NCI-H2196 (cell line): ENCODE data around the gene RSAD1.

Experiments
- DNase-seq: peaks from one replicate; lab custom pipeline; 2025; ENCODE audit not compliant: unreplicated experiment; lab: John Stamatoyannopoulos, UW

Gene RSAD1

DNA sequence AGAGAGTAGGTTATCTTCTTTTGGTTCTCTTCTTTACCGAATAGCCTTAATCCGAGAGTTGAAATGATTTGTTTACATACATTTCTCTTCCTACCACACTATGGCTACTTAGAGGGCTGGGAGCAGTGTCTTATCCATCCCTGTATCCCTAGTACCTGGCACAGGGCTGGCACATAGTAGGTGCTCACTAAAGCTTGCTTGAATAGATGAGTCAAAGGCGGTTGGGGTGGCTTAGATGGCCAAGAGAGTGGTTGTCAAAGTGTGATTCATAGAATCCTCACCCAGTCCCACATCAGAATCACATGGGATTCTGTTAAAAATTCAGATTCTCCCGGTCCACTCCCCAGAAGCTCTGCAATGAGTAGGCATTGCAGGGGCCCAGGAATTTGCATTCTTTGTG lies 21.0 kb upstream of the RSAD1 start:
- DNase-seq = no peak

DNA sequence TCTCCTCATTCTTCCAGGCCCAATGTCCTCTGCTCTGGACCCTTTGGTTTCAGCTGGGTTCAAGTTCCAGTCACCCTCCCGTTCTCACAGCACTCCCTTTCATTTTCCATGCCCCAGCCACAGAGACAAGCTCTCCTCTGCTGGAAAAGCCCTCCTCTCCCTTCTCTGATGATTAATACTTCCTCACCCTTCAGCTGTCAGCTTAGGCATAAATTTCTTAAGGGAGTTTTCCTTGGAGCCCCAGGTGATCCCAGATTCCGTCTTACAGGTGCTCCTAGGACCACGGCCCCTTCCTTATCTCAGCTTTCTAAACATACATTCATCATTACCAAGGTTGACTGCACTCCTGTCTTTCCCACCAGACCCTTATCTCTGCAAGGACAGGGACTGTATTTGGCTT lies 20.4 kb upstream of the RSAD1 start:
- DNase-seq = no peak

DNA sequence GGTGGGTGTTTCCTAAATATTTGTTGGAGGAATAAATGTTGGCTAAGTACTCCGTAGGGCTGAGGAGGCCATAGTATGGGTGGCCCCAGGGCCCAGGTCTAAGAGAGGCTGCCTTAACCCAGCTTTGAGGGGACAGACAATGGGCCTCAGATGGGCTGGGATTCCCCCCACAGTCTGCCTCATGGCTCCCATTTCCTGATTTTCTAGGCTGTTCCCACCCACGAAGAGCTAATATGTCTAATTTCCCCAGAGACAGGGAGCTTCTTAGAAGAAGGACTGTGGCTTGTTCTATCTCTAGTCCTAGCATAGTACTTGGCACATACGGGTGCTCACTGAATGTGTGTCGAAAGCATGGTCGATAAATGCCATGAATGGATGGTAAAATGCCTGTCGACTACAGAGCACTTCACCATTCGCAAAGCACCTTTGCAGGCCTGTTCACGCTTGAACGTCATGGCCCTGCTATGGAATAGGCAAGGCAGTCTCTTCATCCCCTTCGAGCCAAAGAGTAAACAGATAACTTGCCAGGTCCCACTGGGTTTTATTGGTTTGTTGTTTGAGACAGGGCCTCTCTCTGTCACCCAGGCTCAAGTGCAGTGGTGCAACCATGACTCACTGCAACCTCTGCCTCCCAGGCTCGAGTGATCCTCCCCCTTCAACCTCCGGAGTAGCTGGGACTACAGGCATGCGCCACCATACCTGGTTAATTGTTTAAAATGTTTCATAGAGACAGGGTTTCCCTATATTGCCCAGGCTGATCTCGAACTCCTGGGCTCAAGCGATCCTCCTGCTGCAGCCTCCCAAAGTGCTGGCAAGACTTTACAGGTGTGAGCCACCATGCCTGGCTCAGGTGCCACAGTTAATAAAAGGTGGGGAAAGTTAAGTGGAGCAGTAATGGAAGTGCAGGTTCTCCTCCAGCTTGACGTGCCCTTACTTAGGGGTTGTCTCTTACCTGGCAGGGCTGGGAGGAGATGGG lies 19.7 kb upstream of the RSAD1 start:
- DNase-seq = peak; percentile 73

DNA sequence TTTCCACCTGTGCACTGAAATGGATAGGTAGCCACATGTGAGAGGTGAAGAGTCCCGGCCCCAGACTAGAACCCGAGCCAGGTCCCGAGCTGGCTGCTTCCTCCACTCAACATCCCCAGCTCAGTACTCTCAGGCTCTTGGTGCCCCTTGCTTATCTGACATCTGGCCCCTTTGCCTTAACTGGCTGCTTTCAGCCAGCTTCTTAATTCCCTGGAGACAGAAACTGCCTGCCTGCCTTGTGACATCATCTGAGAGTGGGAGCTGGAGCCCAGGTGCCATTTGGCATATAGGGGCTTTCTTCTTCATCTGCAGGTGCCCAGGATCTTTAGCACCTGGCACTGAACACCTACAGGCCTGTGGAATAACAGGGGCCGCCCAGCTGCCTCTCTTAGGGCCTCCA lies 18.9 kb upstream of the RSAD1 start:
- no peak for DNase-seq

DNA sequence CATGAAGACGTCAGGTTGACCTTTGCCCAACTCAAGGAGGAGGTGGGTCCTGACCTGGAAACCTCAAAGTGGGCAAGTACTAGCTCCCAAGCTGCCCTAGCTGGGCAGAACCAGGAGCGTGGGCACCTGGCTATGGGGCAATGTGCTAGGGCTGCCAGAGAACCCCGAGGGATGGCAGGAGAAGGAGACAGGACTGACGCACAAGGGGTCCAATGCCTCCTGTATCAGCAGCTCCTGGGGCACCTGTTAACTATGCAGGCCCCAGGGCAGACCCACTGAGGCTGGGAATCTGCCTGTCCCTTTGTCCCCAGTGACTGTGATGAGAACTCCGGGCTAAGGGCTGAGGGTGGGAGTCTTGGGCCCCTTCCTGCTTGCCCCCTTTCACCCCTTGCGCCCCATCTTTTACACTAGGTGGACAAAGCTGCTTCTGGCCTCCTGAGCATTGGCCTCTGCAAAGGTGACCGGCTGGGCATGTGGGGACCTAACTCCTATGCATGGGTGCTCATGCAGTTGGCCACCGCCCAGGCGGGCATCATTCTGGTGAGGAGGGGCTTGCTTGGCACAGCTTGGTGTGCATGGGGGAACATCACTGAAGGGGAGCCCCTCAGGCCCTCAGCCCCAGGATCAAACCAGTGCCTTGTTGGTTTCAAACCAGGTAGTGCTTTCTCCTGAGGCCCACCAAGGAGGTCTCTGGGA lies 17.7 kb upstream of the RSAD1 start:
- DNase-seq = no peak

DNA sequence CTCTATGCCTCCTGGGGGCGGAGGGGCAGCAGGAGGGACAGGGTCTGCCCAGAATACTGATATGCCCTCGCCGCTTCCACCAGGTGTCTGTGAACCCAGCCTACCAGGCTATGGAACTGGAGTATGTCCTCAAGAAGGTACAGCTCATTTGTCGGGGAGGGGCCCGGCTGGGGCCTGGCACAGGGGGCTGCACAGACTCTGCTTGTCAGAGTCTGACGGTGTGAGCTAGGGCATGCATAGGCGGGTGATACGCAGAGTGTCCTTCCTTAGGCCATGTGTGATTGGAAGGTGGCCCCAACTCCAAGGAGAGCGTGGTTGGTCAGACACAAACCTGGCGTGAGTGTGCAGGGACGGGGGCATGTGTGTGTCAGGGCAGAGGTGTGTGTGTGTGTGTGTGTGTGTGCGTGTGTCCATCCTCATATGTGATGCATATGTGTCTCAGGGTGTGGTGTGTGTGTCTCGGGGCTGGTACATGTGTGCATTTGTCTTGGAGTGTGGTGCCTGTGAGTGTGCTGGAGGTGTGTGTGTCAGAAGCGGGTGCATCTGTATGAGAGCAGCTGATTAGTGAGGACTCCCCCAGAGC lies 17.0 kb upstream of the RSAD1 start:
- no peak for DNase-seq

DNA sequence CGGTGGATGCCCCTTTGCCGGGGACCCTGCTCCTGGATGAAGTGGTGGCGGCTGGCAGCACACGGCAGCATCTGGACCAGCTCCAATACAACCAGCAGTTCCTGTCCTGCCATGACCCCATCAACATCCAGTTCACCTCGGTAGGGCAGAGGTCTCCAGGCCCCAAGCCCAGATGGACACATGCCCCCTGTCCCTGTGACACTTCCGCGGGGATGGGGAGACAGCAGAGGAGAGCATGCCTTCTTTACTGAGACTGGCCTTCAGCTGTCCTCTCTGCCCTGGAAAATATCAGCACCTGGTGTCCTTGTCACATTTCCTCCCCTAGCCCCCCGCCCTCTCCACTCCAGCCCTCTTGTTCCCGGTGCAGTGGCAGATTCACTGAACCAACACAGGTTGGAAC lies 16.2 kb upstream of the RSAD1 start:
- no peak for DNase-seq

DNA sequence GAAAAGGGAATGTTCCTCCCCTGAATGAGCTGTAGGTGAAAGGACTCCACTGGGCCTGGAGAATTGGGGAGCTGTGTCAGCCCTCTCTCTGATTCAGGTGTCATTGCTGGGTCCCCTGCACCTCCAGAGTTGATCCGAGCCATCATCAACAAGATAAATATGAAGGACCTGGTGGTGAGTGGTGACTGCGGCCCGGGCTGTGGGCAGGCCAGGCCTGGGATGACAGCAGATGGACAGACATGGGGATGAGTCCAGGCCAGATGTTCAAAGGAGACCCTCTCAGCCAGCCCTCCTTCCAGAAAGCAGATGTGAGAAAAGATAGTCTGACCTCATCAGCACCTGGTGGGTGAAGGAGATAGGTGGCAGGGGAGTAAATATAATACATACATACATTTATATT lies 14.5 kb upstream of the RSAD1 start:
- no peak for DNase-seq

DNA sequence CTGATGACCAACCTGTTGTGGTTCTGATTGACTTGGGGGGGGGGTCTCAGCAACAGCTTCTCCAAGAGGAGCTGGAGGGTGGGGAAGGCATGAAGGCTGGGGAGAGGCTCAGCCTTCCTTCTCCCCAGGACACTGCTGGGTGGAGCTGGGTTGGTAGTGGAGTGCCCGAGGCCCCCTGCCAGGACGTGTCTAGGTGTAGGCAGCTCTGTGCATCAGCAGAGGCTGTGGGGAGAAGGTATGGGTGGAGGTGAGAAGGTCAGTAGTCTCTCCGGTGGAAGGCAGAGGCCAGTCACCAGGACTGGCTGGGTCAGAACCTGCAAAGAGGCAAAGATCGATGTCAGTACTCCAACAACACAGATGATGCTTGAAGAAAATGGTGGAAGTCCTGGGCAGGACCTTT lies 13.9 kb upstream of the RSAD1 start:
- no peak for DNase-seq

DNA sequence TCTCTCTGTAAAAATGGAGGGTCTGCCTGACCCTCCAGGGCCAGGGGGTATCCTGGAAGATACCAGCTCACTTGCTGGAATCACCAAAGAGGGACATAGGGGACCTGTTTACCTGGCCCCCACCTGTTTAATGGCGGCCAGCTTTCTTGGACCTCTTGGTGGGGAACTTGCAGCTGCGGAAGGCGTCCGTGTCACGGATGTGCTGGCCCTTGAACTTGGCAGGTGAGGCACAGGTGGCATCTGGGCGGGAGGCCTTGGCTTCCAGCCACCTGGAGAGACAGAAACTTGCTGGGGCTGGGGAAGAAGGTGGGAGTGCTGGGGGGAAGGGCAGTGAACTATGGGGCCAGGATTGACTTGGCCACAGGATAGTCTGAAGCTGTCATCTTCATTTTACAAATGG lies 13.5 kb upstream of the RSAD1 start:
- DNase-seq = no peak

DNA sequence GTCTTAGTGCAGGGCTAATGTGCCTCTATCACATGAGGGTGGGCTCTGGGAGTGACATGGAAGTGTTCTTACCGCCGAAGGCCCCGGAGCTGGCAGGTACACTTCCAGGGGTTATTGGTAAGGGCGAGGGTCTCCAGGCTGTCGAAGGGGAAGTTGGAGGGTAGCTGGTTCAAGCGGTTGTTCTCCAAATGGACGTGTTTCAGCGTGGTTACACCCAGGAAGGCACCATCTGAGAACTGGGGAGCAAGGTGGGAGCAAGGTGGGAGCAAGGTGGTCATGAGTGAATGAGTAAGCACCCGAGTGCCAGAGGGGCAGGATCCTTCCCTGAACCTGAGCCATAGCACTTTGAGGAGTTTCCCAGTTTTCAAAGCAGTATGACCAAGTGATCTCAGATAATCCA lies 13.0 kb upstream of the RSAD1 start:
- DNase-seq = no peak

DNA sequence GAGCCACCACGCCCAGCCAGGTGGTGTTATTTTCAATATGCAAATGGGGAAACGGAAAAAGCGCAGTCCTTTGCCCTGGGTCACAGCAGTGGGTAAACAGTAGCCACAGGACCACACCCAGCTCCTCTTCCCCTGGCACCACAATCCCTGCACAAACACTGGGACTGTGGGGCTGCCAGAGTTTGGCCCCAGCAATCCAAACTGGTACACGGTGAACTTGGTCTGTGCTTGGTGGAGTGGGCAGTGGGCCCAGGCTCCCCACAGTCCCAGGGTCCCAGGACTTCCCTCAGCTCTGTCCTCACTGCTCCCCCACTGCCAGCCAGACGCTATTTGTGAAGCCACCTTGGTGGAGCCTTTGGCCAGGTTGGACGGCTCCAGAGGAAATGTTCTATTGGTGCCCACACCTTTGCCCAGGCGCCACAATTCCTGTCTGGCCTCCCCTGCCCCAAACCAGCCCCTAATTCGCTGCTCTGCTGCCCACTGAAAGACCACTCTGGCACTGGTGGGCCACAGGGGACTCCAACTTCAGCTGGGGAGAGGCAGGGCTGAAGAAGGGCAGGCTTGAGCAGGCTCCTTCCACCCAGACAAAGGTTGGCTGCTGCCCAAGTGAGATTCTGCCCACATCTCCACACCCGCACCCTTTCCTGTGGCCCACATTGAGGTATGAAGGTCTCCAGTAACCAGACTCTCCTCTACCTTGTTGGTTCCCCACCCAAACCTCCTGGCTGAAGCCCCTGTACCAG lies 12.1 kb upstream of the RSAD1 start:
- DNase-seq = no peak

DNA sequence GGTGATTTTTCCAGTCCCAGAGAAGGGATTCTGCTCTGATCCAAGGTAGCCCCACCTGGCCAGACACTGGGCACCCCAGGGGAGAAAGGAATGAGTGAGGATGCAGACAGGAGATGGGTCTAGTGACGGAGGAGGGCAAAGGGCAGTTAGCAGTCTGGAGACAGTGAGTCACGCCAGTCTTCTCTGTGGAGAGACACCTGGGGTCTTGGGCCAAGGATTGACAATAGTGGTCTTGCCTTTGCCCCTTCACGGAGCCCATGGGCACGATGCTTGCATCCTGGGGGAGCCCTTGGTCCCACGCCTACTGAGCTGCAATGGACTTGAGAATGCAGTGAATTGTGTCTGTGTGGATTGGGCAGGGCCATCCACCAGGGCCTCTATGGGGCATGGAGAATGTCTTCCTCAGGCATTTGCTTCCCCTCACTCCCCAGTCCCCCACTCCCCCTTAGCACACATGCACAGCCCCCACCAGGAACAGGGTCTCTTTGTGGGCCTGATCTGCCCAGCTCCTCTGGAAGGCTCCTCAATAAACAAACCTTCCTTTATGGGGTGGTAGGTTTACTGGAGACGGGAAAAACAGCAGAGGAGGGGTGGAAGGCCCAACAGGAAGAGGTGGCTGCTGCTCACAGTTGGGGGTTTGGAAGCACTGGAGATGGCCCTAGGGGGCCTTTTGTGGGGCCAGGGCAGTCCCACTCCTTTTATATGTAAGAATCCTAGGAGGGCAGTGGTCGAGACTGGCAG lies 11.4 kb upstream of the RSAD1 start:
- DNase-seq = no peak

DNA sequence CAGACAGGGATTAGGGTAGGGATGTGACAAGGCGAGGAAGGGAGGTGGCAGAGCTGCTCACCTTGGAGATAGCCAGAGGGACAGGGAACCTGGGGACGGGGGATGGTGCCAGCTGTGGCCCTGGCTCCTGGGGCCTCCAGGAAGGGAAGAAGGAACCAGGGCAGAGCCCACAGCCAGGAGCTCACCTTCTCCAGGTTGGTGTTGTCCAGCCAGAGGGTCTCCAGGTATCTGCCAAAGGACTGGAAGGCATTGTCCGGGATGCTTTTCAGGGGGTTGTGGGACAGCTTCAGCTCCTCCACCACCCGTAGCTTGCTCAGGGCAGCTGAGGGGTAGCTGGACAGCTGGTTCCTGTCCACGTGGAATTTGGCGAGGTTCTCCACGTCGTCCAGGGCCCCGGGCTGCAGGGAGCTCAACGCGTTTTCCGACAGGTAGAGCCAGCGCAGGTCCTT lies 10.8 kb upstream of the RSAD1 start:
- no peak for DNase-seq

DNA sequence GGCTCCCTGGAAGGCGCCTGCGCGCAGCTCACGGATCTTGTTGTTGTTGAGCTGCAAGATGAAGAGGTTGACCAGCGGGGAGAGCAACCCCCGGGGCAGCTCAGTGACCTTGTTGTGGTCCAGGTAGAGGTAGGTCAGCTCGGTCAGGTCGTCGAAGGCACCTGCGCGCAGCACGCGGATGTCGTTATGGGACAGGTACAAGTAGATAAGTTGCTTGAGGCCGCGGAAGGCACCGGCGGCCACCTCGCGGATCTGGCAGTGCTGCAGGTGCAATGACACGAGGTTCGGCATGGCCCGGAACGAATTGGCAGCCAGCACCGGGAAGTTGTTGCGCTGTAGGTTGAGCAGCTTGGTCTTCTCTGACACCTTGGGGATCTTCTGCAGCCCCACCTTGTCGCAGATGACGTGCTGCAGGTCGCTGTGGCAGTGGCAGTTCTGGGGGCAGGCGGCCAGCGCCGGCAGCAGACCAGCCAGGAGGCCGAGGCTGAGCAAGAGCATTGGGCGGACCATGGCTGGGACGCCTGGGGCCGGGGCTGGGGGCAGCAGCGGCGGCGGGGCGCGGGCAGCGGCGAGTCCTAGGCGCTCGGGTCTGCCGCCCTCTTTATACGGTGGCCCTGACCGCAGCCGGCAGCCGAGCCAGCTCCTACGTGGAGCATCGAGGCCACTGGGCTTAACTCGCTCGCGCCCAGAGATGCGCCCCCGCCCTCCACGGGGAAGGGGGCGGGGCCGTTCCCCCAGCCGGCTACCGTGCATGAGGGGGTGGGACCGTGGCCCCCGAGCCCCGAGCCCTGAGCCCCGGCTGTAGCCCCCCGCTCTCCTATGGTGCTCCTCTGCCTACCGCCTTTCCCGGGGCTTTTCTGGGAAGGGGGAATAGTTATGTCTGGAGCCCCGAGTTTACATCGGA lies 10.1 kb upstream of the RSAD1 start, which contains the start of gene CHAD:
Gene CHAD (minus strand): TSS at position 577 of the 904 bp plus-strand sequence. CDS start 67 bp downstream, at position 510.
- no peak for DNase-seq

DNA sequence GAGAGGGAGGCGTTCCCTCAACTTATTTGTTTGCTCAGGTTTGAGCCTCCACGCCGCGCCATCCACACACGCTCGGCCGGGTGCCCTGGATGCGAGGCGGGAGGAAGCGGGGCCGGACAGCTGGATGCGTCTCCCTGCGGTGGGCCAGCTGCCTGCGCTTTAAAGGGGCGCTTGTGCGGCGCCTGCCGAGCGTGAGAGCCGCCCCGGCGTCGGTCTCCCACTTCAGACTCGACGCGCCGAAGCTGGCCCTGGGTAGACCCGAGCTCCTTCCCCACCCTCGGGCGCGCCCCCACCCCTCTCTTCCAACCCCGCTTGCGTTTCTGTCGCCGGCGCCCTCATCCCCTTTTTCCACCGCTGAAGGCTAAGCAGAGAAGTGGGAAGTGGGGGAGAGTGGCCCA lies 9.5 kb upstream of the RSAD1 start:
- DNase-seq = no peak

DNA sequence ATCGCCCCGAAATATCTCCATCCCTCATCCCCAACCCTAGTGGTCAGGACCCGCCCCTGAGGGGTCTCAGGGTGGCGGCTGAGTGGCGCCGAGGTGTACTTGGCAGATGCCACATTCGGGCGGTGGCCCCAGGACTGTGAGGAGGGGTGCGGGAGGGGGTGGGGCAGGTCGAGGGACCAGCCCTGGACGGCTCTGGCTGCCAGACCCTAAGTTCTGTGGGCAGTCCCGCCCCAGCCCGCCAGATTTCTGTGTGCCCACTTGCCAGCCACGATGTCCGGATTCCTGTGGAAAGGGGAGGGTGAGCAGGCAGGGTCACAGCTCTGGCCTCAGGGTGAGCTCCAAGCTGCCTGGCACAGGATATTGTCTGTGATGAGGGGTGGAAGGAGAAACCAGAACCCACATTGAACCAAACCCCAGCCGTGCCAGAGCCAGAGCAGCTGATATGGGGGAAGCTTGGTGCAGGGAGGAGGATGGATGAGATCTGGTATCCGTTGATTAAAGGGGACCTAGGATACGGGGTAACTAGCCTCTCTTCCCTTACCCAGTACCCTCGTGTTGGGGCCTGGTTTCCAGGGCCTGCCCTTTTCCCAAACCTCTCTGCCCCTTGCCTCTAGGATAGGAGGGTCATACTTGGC lies 8.9 kb upstream of the RSAD1 start:
- no peak for DNase-seq

DNA sequence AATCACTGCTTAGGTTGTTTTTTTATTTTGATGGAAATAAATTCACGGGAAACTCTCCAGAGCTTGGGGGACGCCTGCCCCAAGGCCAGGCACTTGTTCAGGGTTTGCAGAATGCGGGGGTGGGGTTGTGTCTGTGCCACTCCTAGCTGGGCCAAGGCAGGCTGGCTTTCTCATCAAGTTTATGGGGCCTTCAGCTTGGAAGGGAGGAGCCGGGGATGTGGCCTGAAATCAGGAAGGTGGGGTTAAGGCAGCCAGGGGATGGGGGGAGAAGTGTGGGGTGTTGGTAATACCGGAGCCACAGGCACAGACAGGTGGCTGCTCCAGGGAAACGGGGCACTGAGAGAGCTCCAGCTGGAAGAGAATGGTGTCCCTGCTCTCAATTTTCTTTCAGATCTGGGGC lies 8.2 kb upstream of the RSAD1 start:
- DNase-seq = peak; percentile 18
